Measurements from ENCODE around the gene ZNF304.
"Not testable (repeated sequence)": the region's sequence is repeated elsewhere in the genome, so short reads cannot be mapped to it uniquely, and the experiment has no call there.

Gene ZNF304

GRCh38 chr19:57362419-57362818 is 11.3 kb downstream of the ZNF304 start:
- DNase-seq (ENCODE audit: low spot score): no peak

- DNase-seq (ENCODE audit: low spot score): peak; percentile 95
These were observed 12.1 kb downstream of the ZNF304 start, which contains the start of the genes TRAPPC2B and ZNF547 for GRCh38 chr19:57362997-57363687. Gene TRAPPC2B, plus strand, starts transcription at chr19:57363551. Its CDS starts 1,283 bp downstream, at chr19:57364834. Gene ZNF547, plus strand, starts transcription at chr19:57363551. Its CDS starts 5,005 bp downstream, at chr19:57368556.

- DNase-seq (ENCODE audit: low spot score): peak; percentile 46
These were observed 12.7 kb downstream of the ZNF304 start for GRCh38 chr19:57363688-57364181.

- no peak for DNase-seq (ENCODE audit: low spot score)
These were observed 15.7 kb downstream of the ZNF304 start for GRCh38 chr19:57366776-57367175.

GRCh38 chr19:57374179-57374578 is 23.1 kb downstream of the ZNF304 start:
- DNase-seq (ENCODE audit: low spot score): no peak

GRCh38 chr19:57374647-57375046 is 23.6 kb downstream of the ZNF304 start:
- not testable (repeated sequence) for DNase-seq (ENCODE audit: low spot score)

GRCh38 chr19:57376151-57376550 is 25.1 kb downstream of the ZNF304 start:
- DNase-seq (ENCODE audit: low spot score): no peak

- no peak for DNase-seq (ENCODE audit: low spot score)
These were observed 26.6 kb downstream of the ZNF304 start for GRCh38 chr19:57377498-57378146.

- no peak for DNase-seq (ENCODE audit: low spot score)
These were observed 29.9 kb downstream of the ZNF304 start for GRCh38 chr19:57380923-57381322.

- no peak for DNase-seq (ENCODE audit: low spot score)
These were observed 31.9 kb downstream of the ZNF304 start for GRCh38 chr19:57382806-57383488.

GRCh38 chr19:57389194-57389729 is 38.2 kb downstream of the ZNF304 start:
- DNase-seq (ENCODE audit: low spot score): no peak

- DNase-seq (ENCODE audit: low spot score): peak; percentile 97
These were observed 38.9 kb downstream of the ZNF304 start, which contains the start of gene ZNF548 for GRCh38 chr19:57389730-57390598. Gene ZNF548, plus strand, starts transcription at chr19:57389854. Its CDS starts 246 bp downstream, at chr19:57390100.

- no peak for DNase-seq (ENCODE audit: low spot score)
These were observed 44.6 kb downstream of the ZNF304 start for GRCh38 chr19:57395710-57396109.

GRCh38 chr19:57398868-57399267 is 47.8 kb downstream of the ZNF304 start:
- DNase-seq (ENCODE audit: low spot score): no peak

GRCh38 chr19:57403737-57404563 is 52.9 kb downstream of the ZNF304 start:
- DNase-seq (ENCODE audit: low spot score): no peak

GRCh38 chr19:57406516-57407123 is 55.5 kb downstream of the ZNF304 start:
- peak; percentile 80 for DNase-seq (ENCODE audit: low spot score)

Measured in GM03348 (cell line).